ENCODE results near the gene KRT71. TPM values are rescaled to one million over a fixed set of nuclear protein-coding genes. Genes with fewer than 3 reads are reported as not detected.

The KRT71 gene
- total and polyA plus RNA-seq, 2 of the 8 experiments (the other 6 are each of a cell fraction or from before 2014, with no cell fraction given) = not detected

DNA sequence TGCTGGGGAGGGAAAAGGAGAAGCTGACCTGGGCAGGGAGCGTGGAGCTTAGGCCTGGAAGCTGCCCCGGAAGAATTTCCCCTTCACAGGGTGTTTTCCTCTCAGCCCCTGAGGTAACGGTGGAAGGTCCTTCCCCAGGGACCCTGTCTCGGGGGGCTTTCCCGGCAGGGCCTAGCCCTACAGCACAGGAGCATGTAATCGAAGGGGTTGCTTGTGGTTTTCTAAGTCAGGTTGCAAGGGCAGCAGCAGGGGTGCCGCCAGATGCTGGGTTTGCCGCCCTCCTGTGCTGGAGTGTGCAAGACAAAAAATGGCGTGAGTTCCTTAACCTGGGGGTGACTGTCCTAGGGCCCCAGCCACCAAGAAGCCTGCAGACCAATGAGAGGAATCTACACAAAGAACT lies 22.3 kb upstream of the KRT71 start (continued):
- TF ChIP-seq, protein P1, sequence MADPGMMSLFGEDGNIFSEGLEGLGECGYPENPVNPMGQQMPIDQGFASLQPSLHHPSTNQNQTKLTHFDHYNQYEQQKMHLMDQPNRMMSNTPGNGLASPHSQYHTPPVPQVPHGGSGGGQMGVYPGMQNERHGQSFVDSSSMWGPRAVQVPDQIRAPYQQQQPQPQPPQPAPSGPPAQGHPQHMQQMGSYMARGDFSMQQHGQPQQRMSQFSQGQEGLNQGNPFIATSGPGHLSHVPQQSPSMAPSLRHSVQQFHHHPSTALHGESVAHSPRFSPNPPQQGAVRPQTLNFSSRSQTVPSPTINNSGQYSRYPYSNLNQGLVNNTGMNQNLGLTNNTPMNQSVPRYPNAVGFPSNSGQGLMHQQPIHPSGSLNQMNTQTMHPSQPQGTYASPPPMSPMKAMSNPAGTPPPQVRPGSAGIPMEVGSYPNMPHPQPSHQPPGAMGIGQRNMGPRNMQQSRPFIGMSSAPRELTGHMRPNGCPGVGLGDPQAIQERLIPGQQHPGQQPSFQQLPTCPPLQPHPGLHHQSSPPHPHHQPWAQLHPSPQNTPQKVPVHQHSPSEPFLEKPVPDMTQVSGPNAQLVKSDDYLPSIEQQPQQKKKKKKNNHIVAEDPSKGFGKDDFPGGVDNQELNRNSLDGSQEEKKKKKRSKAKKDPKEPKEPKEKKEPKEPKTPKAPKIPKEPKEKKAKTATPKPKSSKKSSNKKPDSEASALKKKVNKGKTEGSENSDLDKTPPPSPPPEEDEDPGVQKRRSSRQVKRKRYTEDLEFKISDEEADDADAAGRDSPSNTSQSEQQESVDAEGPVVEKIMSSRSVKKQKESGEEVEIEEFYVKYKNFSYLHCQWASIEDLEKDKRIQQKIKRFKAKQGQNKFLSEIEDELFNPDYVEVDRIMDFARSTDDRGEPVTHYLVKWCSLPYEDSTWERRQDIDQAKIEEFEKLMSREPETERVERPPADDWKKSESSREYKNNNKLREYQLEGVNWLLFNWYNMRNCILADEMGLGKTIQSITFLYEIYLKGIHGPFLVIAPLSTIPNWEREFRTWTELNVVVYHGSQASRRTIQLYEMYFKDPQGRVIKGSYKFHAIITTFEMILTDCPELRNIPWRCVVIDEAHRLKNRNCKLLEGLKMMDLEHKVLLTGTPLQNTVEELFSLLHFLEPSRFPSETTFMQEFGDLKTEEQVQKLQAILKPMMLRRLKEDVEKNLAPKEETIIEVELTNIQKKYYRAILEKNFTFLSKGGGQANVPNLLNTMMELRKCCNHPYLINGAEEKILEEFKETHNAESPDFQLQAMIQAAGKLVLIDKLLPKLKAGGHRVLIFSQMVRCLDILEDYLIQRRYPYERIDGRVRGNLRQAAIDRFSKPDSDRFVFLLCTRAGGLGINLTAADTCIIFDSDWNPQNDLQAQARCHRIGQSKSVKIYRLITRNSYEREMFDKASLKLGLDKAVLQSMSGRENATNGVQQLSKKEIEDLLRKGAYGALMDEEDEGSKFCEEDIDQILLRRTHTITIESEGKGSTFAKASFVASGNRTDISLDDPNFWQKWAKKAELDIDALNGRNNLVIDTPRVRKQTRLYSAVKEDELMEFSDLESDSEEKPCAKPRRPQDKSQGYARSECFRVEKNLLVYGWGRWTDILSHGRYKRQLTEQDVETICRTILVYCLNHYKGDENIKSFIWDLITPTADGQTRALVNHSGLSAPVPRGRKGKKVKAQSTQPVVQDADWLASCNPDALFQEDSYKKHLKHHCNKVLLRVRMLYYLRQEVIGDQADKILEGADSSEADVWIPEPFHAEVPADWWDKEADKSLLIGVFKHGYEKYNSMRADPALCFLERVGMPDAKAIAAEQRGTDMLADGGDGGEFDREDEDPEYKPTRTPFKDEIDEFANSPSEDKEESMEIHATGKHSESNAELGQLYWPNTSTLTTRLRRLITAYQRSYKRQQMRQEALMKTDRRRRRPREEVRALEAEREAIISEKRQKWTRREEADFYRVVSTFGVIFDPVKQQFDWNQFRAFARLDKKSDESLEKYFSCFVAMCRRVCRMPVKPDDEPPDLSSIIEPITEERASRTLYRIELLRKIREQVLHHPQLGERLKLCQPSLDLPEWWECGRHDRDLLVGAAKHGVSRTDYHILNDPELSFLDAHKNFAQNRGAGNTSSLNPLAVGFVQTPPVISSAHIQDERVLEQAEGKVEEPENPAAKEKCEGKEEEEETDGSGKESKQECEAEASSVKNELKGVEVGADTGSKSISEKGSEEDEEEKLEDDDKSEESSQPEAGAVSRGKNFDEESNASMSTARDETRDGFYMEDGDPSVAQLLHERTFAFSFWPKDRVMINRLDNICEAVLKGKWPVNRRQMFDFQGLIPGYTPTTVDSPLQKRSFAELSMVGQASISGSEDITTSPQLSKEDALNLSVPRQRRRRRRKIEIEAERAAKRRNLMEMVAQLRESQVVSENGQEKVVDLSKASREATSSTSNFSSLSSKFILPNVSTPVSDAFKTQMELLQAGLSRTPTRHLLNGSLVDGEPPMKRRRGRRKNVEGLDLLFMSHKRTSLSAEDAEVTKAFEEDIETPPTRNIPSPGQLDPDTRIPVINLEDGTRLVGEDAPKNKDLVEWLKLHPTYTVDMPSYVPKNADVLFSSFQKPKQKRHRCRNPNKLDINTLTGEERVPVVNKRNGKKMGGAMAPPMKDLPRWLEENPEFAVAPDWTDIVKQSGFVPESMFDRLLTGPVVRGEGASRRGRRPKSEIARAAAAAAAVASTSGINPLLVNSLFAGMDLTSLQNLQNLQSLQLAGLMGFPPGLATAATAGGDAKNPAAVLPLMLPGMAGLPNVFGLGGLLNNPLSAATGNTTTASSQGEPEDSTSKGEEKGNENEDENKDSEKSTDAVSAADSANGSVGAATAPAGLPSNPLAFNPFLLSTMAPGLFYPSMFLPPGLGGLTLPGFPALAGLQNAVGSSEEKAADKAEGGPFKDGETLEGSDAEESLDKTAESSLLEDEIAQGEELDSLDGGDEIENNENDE (IDR thresholded peaks at IDR 0.05; ENCODE audit: insufficient replicate concordance, low read length) = no peak
- TF ChIP-seq BCL11A (IDR thresholded peaks at IDR 0.05; ENCODE audit: low read depth in 2 of 2, low read length in 2 of 2) (no peak), TAF7 (optimal IDR thresholded peaks at IDR 0.05; ENCODE audit: borderline replicate concordance, low read depth, low read length) (no peak), CEBPB (IDR thresholded peaks at IDR 0.05; ENCODE audit: low read depth, low read length) (no peak), SP2 (IDR thresholded peaks at IDR 0.05; ENCODE audit: low read length) (no peak), ASH2L (IDR thresholded peaks at IDR 0.05; ENCODE audit: low read length) (no peak)

All from H1 (cell line).